GM04503 (cell line): Measurements from ENCODE around the gene GRK2.
"Not testable (repeated sequence)": the region's sequence is repeated elsewhere in the genome, so short reads cannot be mapped to it uniquely, and the experiment has no call there.

Experiments
- DNase-seq: peaks from one replicate; pipeline ENCODE4 v3.0.0-alpha.2; 2012; ENCODE audit warnings: low read depth

GRK2 gene

DNA sequence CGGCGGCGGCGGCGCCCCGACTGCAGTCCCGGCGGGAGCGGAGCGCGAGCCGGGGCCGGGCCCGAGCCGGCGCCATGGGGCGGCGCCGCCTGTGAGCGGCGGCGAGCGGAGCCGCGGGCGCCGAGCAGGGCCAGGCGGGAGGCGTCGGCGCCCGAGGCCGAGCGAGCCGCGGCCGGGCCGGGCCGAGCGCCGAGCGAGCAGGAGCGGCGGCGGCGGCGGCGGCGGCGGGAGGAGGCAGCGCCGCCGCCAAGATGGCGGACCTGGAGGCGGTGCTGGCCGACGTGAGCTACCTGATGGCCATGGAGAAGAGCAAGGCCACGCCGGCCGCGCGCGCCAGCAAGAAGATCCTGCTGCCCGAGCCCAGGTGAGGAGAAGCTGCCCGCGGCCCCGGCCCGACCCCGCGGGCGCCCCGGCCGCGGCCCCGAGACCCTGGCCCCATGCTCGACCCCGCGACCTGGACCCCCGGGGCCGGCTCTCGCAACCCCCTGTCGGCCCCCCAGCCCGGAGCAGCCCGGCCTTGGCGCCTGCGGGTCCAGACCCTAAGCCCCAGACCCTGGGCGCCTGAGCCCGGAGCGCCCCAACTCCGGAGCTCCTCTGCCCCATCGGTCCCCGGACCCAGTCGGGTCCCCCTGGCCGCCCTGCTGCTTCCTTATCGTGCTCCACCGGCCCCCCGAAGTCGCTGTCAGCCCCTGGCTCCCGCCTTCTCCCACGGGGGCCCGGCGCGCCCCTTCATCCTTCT lies at the start of gene GRK2:
Gene GRK2 (plus strand): TSS at position 25 of the 739 bp plus-strand sequence. CDS start 227 bp downstream, at position 252.
- no peak for DNase-seq

DNA sequence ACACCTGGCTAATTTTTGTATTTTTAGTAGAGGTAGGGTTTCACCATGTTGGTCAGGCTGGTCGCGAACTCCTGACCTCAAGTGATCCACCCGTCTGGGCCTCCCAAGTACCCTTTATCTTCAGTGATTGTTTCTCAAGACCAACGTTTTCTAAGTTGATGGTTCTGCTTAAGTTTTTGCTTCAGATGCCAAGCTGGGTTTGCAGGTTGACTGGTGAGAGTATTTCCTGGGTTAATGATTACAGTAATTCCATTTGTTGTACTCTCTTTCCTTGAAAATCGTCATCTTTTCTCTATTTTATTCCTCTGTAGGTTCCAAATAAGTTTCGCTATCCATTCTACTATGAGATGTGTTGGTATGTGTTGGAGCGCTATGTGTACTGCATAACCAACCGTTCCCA lies 38.5 kb upstream of the GRK2 start:
- no peak for DNase-seq

DNA sequence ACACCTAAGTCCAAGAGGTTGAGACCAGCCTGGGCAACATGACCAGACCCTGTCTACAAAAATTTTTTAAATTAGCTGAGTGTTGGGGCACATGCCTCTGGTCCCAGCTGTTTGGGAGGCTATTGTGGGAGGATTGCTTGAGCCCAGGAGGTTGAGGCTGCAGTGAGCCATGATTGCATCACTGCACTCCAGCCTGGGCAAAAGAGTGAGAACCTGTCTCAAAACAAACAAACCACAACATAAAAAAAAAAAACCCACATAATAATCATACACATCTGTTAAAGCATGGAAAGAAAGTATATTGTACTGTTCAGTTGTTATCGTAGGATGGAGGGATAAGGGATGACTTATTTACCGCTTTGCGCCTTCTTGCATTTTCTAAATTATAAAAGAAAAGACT lies 35.9 kb upstream of the GRK2 start:
- DNase-seq = no peak

DNA sequence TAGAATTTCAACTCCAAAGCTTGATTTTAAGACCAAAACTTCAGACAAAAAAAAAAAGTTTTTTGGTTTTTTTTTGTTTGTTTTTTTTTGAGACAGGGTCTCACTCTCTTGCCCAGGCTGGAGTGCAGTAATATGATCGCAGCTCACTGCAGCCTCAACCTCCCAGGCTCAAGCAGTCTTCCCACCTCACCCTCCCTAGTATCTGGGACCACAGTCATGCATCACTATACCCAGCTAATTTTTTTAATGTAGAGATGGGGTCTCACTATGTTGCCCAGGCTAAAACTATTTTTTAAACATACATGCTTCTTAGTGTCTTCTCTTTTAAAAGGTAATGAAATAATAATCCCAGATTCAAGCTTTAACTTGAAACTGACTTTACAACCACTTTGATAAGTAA lies 35.4 kb upstream of the GRK2 start:
- no peak for DNase-seq

DNA sequence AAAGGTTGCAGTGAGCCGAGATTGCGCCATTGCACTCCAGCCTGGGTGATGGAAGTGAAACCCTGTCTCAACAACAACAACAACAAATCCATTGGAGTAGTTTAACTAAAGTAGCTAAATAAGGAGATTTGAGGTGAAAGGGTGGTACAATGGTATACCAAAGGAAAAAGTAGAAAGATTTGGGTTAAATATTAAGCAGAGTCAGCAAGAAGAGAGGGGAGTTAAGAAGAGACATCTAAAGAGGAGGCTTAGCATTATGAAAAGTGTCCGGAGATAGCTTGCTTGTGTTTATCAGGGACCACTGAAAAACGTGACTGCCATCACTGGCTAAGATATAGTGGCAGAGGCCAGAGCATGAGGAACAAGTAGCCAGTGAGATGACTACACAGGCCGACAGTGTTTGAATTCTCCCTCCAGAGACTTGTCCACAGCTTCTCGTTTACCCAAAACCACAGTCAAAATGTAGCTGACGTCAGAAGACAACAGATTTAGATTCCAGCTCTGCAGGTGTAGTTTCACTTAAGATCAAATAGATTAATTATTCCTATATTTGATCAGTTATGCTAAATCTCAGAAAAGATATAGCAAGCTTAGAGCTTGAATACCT lies 32.6 kb upstream of the GRK2 start:
- DNase-seq = no peak

DNA sequence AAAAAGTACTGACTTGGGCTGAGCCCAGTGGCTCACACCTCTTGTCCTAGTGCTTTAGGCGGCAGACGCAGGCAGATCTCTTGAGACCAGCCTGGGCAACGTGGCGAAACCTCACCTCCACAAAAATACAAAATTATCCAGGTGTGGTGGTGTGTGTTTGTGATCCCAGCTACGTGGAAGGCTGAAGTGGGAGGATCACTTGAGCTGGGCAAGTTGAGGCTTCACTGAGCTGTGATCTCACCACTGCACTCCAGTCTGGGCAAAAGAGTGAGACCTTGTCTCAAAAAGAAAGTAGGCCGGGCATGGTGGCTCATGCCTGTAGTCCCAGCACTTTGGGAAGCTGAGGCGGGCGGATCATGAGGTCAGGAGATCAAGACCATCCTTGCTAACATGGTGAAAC lies 31.7 kb upstream of the GRK2 start:
- not testable (repeated sequence) for DNase-seq

DNA sequence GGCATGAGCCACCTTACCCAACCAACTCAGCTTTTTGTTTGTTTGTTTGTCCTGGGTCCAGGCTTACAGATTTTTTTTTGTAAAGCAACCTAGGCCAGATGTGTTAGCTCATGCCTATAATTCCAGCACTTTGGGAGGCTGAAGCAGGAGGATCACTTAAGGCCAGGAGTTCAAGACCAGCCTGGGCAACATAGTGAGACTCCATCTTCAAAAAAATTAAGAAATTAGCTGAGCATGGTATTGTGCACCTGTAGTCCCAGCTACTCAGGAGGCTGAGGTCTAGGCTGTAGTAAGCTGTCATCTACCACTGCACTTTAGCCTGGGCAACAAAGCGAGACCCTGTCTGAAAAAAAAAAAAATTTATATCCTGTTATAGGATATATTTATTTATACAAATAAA lies 28.7 kb upstream of the GRK2 start:
- DNase-seq = no peak

DNA sequence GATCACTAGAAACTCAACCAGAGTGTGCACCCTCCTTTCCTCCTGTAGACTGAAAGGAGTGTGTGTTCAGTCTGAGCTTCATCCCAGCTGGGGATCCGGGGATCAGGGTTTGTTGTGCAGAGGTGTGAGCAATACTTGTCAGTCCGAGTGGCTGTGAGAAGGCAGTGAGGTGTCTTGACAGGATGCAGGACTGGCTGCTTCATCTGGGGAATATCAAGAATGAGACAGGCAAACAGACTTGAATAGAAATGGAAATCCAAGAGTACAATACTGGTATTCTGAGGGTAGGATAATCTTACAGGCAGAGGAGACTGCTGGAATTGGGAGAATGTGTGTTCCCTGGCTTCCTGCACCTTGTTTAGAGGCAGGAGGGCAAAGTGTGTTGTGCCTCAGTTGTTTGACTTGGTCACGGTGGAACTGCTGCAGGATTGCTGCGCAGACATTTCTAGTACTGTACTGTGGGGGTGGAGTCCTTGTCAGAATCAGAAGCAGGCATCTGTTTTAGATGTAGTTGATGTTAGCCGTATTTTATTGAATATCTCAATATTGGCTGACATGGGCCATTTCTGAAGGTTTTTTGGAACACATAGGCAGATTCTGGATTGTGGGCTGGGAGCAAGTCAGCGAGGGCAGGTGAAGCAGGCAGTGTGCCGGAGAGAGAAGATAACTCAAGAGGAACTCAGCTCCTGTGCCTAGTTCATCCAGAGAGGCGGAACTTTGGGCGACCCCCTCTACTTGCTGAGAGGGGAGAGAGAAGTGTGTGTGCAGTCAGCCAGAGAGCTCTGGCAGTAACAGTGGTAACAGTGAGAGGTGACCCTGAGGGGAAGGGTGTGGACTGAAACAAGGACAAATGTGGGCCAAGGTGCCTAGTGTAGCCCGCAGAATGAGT lies 27.1 kb upstream of the GRK2 start:
- no peak for DNase-seq

DNA sequence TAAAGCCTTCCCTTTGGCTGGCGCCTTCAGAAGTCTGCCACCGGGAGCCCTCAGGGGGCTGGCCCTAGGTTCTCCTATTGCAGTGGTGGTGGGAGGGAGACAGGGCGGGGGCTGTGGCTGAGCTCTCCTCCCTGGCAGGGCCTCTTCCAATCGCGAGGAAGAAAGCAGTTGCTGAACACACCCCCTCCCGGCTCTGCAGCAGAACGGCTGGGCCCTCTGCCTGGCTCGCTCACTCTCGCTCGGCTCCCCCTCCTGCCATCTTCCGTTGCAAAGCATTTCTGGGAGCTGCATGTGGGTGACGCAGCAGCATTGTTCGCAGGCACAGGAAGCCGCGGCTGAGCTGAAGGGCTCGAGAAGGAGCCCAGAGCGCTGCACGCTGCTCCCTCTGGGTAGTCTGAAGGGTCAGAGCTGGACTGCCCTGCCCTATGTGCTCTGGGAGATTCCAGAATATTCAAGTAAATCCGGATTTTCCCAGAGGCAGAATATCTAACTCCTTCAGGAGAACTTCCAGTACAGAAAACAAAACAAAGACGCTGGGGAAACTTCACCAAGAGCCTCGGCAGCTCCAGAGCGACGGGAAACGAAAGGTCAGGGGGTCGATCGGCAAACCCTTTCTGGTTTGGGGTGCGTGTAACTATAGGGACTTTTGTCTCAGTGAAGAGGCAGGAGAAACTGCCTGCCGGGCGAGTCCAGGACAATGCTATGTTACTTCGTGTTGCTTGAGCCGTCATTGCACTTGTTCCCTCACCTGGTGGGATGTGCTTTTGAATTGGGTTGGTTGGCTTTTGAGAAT lies 26.3 kb upstream of the GRK2 start:
- peak; percentile 93 for DNase-seq

DNA sequence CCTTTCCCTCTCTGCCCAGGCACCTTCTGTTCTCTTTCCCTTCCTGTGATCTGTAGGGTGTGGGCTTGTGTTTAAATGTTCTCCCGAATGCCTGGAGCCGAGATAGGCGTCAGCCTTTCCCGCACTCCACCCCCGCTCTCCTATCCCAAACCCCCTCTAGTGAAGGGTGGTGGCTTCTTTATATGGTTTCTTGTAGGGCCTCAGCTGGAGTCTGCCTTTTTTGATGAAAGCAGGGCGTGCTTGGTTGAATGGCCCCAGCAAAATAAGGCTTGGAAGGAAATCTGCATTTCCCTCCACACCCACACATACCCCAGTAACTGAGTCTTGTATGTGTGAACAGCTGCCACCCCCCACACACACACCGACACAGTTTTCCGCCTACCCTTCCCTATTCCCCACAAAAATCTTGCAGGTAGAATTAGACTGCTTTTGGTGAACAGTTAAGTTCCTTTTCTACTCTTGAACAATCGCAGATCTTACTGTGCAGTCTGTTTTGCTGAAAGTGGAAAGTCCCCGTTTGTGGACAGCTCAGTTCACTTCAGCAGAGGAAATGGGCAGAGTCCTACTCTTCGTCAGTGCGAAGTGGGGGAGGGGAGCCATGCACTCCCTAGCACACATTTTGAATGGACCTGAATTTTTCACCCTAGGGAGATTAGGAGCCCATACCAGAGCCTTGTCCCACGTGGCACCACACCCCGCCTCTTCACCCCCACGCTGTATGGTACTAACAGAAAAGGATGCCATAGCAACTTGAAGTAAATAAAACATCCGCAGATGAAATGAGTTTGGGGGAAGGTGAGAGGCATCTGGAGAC lies 25.5 kb upstream of the GRK2 start:
- DNase-seq = peak; percentile 59

DNA sequence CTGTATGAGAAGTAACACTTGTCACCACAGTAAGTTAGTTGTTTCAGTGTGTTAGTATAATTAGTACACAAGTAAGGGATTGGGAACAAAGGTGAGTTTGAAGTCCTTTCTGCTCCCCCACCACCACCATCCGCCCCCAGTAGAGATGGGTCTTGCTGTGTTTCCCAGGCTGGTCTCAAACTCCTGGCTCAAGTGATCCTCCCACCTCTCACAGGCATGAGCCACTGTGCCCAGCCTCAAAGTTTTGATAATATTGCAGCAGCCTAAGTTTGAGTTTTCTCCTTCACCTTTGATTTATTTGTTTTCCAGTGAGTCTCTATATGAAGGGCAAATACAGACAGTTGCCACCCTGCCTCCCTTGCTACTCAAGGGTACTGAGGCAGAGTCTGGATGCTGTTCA lies 23.7 kb upstream of the GRK2 start:
- DNase-seq = no peak

DNA sequence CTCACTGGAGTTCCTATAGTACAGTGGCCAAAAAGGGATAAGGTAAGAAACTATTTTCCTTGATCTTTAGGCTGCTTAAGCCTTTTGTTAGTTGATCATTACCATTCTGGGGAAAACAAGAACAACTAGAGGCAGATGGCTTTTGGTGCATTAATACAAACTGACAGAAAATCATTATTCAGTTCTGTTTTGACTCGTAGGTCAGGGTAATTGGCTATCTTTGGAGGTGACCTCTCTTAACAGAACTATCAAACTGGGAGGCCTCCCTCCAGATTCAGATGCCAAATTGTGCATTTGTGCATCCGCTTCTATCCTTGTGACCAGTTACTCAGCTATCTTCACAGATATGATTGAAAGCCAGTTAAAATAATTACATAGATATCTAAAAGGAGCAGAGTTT lies 23.2 kb upstream of the GRK2 start:
- no peak for DNase-seq

DNA sequence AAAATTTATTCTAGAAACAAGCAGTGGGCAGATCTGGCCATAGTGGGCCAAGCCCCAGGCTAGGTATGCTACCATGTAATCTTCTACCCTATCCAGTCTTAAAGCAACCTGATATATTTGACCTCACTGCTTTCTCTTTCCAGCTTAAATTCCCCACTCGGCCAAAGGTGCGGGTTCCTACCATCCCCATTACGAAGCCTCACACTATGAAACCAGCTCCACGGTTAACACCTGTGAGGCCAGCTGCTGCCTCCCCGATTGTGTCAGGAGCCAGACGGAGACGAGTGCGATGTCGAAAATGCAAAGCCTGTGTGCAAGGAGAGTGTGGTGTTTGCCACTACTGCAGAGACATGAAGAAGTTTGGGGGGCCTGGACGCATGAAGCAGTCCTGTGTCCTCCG lies 21.2 kb upstream of the GRK2 start:
- no peak for DNase-seq

DNA sequence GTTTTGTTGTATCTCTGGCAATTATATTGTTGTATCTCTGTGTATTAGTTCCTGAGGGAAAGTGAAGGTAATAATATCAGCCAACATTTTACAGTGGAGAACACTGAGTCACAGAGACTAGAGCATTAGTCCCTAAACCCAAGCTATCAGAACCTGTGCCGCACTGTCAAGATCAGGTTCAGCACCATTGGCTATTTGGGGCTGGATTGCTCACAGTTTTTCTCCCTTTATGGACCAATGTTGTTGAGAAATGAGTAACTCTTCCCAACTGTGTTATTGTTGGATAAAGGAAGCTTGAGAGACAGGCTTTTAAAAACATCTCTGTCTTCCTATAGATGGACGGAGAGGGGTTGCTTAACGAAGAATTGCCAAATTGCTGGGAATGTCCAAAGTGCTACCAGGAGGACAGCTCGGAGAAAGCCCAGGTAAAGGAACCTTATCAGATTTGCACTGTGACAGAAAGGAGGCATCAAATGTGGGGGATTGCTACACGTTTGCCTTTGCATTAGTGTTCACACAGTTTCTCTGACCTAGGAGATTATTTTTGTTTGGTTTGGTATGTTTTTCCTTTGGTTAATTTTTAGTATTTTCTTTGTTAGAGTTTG lies 18.2 kb upstream of the GRK2 start:
- DNase-seq = no peak

DNA sequence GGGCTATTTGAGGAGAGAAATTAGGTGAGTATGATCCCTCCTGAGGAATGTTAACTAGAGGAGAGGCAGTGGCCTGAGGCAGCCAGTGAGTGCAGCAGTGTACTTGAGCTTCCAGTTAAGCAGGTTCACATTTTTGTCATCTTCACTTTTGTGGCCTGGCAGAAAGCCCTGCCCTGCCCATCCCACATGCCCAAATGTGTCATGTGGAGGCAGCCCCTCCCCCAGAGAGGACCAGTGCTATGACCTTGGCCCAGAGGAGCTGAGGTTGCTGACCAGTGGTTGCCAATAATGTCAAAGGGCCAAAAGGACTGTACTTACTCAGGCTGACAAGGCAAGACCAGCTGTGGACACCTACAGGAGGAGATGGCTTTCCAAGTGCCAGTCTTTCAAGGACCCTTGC lies 17.6 kb upstream of the GRK2 start:
- no peak for DNase-seq

DNA sequence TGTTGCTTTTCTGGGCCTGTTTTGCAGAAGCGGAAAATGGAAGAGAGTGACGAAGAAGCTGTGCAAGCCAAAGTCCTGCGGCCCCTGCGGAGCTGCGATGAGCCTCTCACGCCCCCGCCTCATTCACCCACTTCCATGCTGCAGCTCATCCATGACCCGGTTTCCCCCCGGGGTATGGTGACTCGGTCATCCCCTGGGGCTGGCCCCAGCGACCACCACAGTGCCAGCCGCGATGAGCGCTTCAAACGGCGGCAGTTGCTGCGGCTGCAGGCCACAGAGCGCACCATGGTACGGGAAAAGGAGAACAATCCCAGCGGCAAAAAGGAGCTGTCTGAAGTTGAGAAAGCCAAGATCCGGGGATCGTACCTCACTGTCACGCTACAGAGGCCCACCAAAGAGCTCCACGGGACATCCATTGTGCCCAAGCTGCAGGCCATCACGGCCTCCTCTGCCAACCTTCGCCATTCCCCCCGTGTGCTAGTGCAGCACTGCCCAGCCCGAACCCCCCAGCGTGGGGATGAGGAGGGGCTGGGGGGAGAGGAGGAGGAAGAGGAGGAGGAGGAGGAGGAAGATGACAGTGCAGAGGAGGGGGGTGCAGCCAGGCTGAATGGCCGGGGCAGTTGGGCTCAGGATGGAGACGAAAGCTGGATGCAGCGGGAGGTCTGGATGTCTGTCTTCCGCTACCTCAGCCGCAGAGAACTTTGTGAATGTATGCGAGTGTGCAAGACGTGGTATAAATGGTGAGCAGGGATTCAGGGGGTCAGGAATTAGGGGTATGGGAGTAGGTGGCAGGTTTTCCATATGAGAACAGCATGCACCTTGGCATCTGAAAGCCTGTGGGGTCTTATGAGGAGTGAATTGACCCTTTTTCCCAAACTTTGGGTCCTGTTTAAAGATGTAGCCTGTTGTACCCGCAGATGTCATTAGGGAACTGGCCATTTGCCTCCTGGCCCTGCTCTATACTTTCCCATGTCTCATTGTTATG lies 15.9 kb upstream of the GRK2 start:
- DNase-seq = no peak

DNA sequence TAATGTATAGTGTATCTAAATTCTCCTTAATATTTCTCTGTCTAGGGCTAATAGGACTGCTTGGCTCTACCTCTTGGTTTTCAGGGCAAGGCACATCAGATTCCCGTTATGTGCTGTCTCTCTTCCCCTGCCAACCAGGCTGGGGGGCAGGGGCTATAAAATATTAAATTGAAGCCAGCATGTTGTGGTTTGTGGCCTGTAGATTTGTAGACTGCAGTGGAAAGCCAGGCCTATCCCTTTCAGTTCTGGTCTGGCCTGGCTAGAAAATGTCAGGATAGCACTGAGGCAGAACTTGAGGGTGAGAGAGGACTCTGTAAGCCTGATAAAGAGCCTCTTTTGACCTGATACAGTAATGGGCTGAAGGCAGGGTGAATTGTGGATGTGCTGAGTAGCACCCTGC lies 14.4 kb upstream of the GRK2 start:
- DNase-seq = no peak

DNA sequence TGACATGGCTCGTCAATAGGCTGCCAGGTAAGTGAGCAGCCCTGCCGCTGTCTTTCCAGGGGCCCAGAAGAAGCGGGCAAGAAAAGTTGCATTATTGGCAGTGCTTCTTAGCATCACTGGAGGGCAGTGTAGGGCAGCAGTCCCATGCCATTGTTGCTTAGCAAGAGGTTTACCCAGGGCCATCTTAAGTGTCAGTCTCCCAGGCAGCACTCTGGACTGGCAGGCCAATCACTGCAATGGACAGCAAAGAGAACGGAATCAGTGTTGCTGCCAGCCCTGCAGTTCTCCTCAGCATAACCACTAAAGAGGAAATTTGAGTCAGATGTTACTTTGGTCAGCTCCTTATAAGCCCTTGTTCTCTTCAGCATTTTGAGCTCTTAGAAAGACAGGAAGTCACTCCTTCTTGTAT lies 13.4 kb upstream of the GRK2 start:
- no peak for DNase-seq

DNA sequence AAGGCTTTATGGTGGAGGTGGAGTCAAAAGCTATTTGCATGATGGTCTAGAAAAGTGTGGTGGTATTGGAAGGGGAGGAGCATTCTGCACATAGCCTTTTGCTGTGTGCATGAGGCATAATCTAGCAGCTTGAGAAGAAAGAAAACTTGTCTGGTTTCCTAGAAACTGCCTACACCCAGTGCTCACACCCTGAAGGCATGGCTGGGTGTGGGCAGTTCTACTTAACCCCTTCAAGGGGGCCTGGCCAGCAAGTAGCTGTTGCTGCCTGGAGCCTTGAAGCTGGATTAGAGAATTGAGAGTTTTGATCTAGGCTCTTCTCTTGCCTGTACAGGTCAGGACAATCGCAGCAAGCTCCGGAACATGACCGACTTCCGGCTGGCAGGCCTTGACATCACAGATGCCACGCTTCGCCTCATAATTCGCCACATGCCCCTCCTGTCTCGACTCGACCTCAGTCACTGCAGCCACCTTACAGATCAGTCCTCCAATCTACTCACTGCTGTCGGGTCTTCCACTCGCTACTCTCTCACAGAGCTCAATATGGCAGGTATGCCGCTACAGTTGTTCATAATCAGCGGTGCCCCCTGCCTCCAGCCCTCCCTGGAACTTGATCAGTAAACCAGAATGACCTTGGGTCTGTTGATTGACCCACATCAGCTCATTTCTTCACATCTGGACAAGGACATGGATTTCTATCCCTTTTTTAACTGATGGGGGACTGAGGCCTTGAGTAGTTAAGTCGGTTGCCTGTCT lies 12.2 kb upstream of the GRK2 start:
- no peak for DNase-seq
